Fibroblast of lung (primary cell): Measurements from ENCODE around the gene ACLY.
"Not testable (repeated sequence)": the region's sequence is repeated elsewhere in the genome, so short reads cannot be mapped to it uniquely, and the experiment has no call there.

ENCODE experiments used
- EZH2 ChIP-seq: IDR thresholded peaks from 2 replicates; pipeline ENCODE4 v1.5.1; 2012; ENCODE audit warnings: low read length, control low read depth, mild to moderate bottlenecking; ENCODE audit errors: missing control alignments
- TF ChIP-seq, protein P1 (sequence below), 2 donors: IDR thresholded peaks in 1 of 2; conservative IDR thresholded peaks in 1 of 2; 1 replicate in 1 of 2; 2 replicates in 1 of 2; pipeline ENCODE4 v1.5.1; 2011 to 2012; ENCODE audit warnings: low read length in 2 of 2, control low read depth in 1 of 2, inconsistent platforms in 1 of 2, low read depth in 1 of 2, mild to moderate bottlenecking in 1 of 2

GRCh38 chr17:41829961-41830360 is 88.8 kb downstream of the ACLY start:
- not testable (repeated sequence) for TF ChIP-seq EZH2
- TF ChIP-seq, protein P1, sequence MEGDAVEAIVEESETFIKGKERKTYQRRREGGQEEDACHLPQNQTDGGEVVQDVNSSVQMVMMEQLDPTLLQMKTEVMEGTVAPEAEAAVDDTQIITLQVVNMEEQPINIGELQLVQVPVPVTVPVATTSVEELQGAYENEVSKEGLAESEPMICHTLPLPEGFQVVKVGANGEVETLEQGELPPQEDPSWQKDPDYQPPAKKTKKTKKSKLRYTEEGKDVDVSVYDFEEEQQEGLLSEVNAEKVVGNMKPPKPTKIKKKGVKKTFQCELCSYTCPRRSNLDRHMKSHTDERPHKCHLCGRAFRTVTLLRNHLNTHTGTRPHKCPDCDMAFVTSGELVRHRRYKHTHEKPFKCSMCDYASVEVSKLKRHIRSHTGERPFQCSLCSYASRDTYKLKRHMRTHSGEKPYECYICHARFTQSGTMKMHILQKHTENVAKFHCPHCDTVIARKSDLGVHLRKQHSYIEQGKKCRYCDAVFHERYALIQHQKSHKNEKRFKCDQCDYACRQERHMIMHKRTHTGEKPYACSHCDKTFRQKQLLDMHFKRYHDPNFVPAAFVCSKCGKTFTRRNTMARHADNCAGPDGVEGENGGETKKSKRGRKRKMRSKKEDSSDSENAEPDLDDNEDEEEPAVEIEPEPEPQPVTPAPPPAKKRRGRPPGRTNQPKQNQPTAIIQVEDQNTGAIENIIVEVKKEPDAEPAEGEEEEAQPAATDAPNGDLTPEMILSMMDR (conservative IDR thresholded peaks at IDR 0.05 in 1 of 2, IDR thresholded peaks at IDR 0.05 in 1 of 2; ENCODE audit: low read depth in 1 of 2, low read length in 2 of 2): not testable (repeated sequence)
